ENCODE measurements around the gene LAMTOR5. TPM values are rescaled to one million over a fixed set of nuclear protein-coding genes. Genes with fewer than 3 reads are reported as not detected.

LAMTOR5 gene
- total and polyA plus RNA-seq, 2 of the 13 experiments (the other 11 are each of a cell fraction or from before 2014, with no cell fraction given), result 96.7 to 400 TPM

GRCh38 chr1:110433803-110434202 is 26.3 kb upstream of the LAMTOR5 start (continued):
- TF ChIP-seq, protein P1, sequence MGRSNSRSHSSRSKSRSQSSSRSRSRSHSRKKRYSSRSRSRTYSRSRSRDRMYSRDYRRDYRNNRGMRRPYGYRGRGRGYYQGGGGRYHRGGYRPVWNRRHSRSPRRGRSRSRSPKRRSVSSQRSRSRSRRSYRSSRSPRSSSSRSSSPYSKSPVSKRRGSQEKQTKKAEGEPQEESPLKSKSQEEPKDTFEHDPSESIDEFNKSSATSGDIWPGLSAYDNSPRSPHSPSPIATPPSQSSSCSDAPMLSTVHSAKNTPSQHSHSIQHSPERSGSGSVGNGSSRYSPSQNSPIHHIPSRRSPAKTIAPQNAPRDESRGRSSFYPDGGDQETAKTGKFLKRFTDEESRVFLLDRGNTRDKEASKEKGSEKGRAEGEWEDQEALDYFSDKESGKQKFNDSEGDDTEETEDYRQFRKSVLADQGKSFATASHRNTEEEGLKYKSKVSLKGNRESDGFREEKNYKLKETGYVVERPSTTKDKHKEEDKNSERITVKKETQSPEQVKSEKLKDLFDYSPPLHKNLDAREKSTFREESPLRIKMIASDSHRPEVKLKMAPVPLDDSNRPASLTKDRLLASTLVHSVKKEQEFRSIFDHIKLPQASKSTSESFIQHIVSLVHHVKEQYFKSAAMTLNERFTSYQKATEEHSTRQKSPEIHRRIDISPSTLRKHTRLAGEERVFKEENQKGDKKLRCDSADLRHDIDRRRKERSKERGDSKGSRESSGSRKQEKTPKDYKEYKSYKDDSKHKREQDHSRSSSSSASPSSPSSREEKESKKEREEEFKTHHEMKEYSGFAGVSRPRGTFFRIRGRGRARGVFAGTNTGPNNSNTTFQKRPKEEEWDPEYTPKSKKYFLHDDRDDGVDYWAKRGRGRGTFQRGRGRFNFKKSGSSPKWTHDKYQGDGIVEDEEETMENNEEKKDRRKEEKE (IDR thresholded peaks at IDR 0.05), result no peak
- TF ChIP-seq FOXK1 (CRISPR knock-in tag; IDR thresholded peaks at IDR 0.05; ENCODE audit: borderline replicate concordance, low read depth) (no peak), IRX3 (CRISPR knock-in tag; IDR thresholded peaks at IDR 0.05; ENCODE audit: borderline replicate concordance, low read depth) (no peak), ZNF292 (CRISPR knock-in tag; IDR thresholded peaks at IDR 0.05; ENCODE audit: borderline replicate concordance, low read depth) (no peak), ZNF234 (CRISPR knock-in tag; conservative IDR thresholded peaks at IDR 0.05) (no peak), EHMT2 (IDR thresholded peaks at IDR 0.05; ENCODE audit: borderline replicate concordance, low read depth, low read length) (no peak), BRCA1 (CRISPR knock-in tag; IDR thresholded peaks at IDR 0.05) (no peak), SOX13 (IDR thresholded peaks at IDR 0.05) (no peak), SOX13 (CRISPR knock-in tag; conservative IDR thresholded peaks at IDR 0.05 in 1 of 2, IDR thresholded peaks at IDR 0.05 in 1 of 2) (no peak), SP5 (CRISPR knock-in tag; IDR thresholded peaks at IDR 0.05; ENCODE audit: borderline replicate concordance, low read depth) (no peak), PPARG (CRISPR knock-in tag; conservative IDR thresholded peaks at IDR 0.05) (no peak), ZNF280B (CRISPR knock-in tag; IDR thresholded peaks at IDR 0.05; ENCODE audit: borderline replicate concordance) (no peak), HOXA7 (CRISPR knock-in tag; IDR thresholded peaks at IDR 0.05) (no peak), HNF4A (CRISPR knock-in tag; IDR thresholded peaks at IDR 0.05) (0 out of 2 replicates have a peak, but pooled peaks have one; percentile 7), CREM (IDR thresholded peaks at IDR 0.05) (no peak), CREM (CRISPR knock-in tag; IDR thresholded peaks at IDR 0.05) (no peak), ZFP1 (CRISPR knock-in tag; IDR thresholded peaks at IDR 0.05) (no peak), ZFP91 (CRISPR knock-in tag; IDR thresholded peaks at IDR 0.05; ENCODE audit: borderline replicate concordance) (0 out of 2 replicates have a peak, but pooled peaks have one; percentile 21)
- TF ChIP-seq, protein P2, sequence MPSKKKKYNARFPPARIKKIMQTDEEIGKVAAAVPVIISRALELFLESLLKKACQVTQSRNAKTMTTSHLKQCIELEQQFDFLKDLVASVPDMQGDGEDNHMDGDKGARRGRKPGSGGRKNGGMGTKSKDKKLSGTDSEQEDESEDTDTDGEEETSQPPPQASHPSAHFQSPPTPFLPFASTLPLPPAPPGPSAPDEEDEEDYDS (CRISPR knock-in tag; IDR thresholded peaks at IDR 0.05), result no peak
- TF ChIP-seq, protein P3, sequence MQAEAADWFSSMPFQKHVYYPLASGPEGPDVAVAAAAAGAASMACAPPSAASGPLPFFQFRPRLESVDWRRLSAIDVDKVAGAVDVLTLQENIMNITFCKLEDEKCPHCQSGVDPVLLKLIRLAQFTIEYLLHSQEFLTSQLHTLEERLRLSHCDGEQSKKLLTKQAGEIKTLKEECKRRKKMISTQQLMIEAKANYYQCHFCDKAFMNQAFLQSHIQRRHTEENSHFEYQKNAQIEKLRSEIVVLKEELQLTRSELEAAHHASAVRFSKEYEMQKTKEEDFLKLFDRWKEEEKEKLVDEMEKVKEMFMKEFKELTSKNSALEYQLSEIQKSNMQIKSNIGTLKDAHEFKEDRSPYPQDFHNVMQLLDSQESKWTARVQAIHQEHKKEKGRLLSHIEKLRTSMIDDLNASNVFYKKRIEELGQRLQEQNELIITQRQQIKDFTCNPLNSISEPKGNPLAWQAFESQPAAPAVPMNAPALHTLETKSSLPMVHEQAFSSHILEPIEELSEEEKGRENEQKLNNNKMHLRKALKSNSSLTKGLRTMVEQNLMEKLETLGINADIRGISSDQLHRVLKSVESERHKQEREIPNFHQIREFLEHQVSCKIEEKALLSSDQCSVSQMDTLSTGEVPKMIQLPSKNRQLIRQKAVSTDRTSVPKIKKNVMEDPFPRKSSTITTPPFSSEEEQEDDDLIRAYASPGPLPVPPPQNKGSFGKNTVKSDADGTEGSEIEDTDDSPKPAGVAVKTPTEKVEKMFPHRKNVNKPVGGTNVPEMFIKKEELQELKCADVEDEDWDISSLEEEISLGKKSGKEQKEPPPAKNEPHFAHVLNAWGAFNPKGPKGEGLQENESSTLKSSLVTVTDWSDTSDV (CRISPR knock-in tag; IDR thresholded peaks at IDR 0.05), result no peak

Measured in HepG2 (cell line).